Measurements from ENCODE around the gene TRAT1.

- TF ChIP-seq CTCF (conservative IDR thresholded peaks at IDR 0.05; ENCODE audit: low read depth, low read length), result no peak
- no peak for TF ChIP-seq EZH2 (IDR thresholded peaks at IDR 0.05; ENCODE audit: low read length, unreplicated experiment)
Measured at GRCh38 chr3:108899530-108899929, 76.9 kb downstream of the TRAT1 start.

Measured in PC-3 (cell line).